ENCODE data around the gene RTN4R. TPM values are rescaled to one million over a fixed set of nuclear protein-coding genes. Genes with fewer than 3 reads are reported as not detected.
"Not testable (repeated sequence)": the region's sequence is repeated elsewhere in the genome, so short reads cannot be mapped to it uniquely, and the experiment has no call there.

The RTN4R gene
- polyA plus RNA-seq, 4 donors: 3.8 to 10.4 (median 7.1) TPM

GRCh38 chr22:20290045-20290392 lies 21.9 kb upstream of the RTN4R start:
- DNase-seq (ENCODE audit: low read depth in 4 of 4, low spot score in 2 of 4): no peak

- not testable (repeated sequence) for DNase-seq (ENCODE audit: low read depth in 4 of 4, low spot score in 2 of 4)
Measured at GRCh38 chr22:20289182-20290044, 21.3 kb upstream of the RTN4R start.

GRCh38 chr22:20286784-20287423 lies 18.8 kb upstream of the RTN4R start:
- DNase-seq (ENCODE audit: low read depth in 4 of 4, low spot score in 2 of 4): not testable (repeated sequence)

GRCh38 chr22:20286312-20286660 lies 18.2 kb upstream of the RTN4R start:
- not testable (repeated sequence) for DNase-seq (ENCODE audit: low read depth in 4 of 4, low spot score in 2 of 4)

GRCh38 chr22:20285473-20286311 lies 17.6 kb upstream of the RTN4R start:
- not testable (repeated sequence) for DNase-seq (ENCODE audit: low read depth in 4 of 4, low spot score in 2 of 4)

- DNase-seq (ENCODE audit: low read depth in 4 of 4, low spot score in 2 of 4): no peak
Measured at GRCh38 chr22:20284471-20285086, 16.5 kb upstream of the RTN4R start.

- no peak for DNase-seq (ENCODE audit: low read depth in 4 of 4, low spot score in 2 of 4)
Measured at GRCh38 chr22:20283674-20284066, 15.6 kb upstream of the RTN4R start.

- DNase-seq (ENCODE audit: low read depth in 4 of 4, low spot score in 2 of 4): no peak
Measured at GRCh38 chr22:20282901-20283673, 15.0 kb upstream of the RTN4R start.

- no peak for DNase-seq (ENCODE audit: low read depth in 4 of 4, low spot score in 2 of 4)
Measured at GRCh38 chr22:20281891-20282290, 13.8 kb upstream of the RTN4R start.

GRCh38 chr22:20281473-20281872 lies 13.4 kb upstream of the RTN4R start:
- not testable (repeated sequence) for DNase-seq (ENCODE audit: low read depth in 4 of 4, low spot score in 2 of 4)

GRCh38 chr22:20280866-20281265 lies 12.7 kb upstream of the RTN4R start:
- DNase-seq (ENCODE audit: low read depth in 4 of 4, low spot score in 2 of 4): no peak

- DNase-seq (ENCODE audit: low read depth in 4 of 4, low spot score in 2 of 4): not testable (repeated sequence)
Measured at GRCh38 chr22:20280163-20280562, 12.0 kb upstream of the RTN4R start.

- DNase-seq (ENCODE audit: low read depth in 4 of 4, low spot score in 2 of 4): no peak
Measured at GRCh38 chr22:20279662-20280134, 11.6 kb upstream of the RTN4R start.

GRCh38 chr22:20278726-20279490 lies 10.8 kb upstream of the RTN4R start:
- not testable (repeated sequence) for DNase-seq (ENCODE audit: low read depth in 4 of 4, low spot score in 2 of 4)

GRCh38 chr22:20277936-20278635 lies 10.0 kb upstream of the RTN4R start:
- not testable (repeated sequence) for DNase-seq (ENCODE audit: low read depth in 4 of 4, low spot score in 2 of 4)

GRCh38 chr22:20276468-20276867 lies 8.3 kb upstream of the RTN4R start:
- no peak for DNase-seq (ENCODE audit: low read depth in 4 of 4, low spot score in 2 of 4)

GRCh38 chr22:20275836-20276235 lies 7.7 kb upstream of the RTN4R start:
- DNase-seq (ENCODE audit: low read depth in 4 of 4, low spot score in 2 of 4): no peak

GRCh38 chr22:20275325-20275724 lies 7.2 kb upstream of the RTN4R start:
- DNase-seq (ENCODE audit: low read depth in 4 of 4, low spot score in 2 of 4): not testable (repeated sequence)
